Duodenal mucosa (tissue), 2 donors: Measurements from ENCODE around the gene NNT.

Experiments used
- H3K27ac ChIP-seq: one replicate; pipeline ENCODE4 v1.7.0; 2013; ENCODE audit warnings: low read depth, low read length
- H3K27me3 ChIP-seq, 2 donors: one replicate each; pipeline ENCODE4 v1.7.0; 2013; ENCODE audit warnings: low read length in 2 of 2, control low read depth in 1 of 2; ENCODE audit not compliant: insufficient read depth in 2 of 2, control insufficient read depth in 1 of 2
- H3K36me3 ChIP-seq, 2 donors: one replicate each; pipeline ENCODE4 v1.7.0; 2013; ENCODE audit warnings: low read length in 2 of 2, control low read depth in 1 of 2; ENCODE audit not compliant: insufficient read depth in 2 of 2, control insufficient read depth in 1 of 2
- H3K4me1 ChIP-seq, 2 donors: one replicate each; pipeline ENCODE4 v1.7.0; 2013; ENCODE audit warnings: low read length in 2 of 2, control low read depth in 1 of 2; ENCODE audit not compliant: insufficient read depth in 2 of 2, control insufficient read depth in 1 of 2
- H3K4me3 ChIP-seq, 2 donors: one replicate each; pipeline ENCODE4 v1.7.0; 2013; ENCODE audit warnings: low read length in 2 of 2, low read depth in 1 of 2
- H3K9ac ChIP-seq, 2 donors: one replicate each; pipeline ENCODE4 v1.7.0; 2013; ENCODE audit warnings: low read length in 2 of 2, low read depth in 1 of 2
- H3K9me3 ChIP-seq, 2 donors: one replicate each; pipeline ENCODE4 v1.7.0; 2013; ENCODE audit warnings: low read length in 2 of 2, control low read depth in 1 of 2; ENCODE audit not compliant: control insufficient read depth in 1 of 2

Gene NNT

DNA sequence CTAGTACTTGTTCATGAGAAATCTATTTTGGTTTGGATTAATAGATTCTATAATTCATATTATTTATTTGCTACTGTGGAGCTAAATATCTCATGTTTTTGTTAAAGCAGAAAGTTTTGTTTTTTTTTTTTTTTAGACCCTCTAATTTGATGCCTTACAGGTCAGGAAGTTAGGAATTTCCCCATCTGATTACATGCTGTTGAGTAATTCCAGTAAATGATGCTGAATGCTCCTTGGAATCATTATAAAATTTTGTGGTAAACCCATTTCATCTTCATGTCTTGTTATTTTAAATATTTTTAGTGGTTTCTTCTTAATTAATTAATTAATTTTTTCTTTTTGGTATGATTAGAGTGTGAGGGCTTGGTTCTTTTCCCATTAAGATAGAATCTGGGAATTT lies 35.6 kb downstream of the NNT start:
- Histone ChIP-seq H3K9me3 (no peaks in the 10 kb centered on the region), H3K4me3 (no peak overlapping the region), H3K36me3 (peaks cover 0 to 14% of the 10 kb centered on the region in 2 donors), H3K27ac (no peak overlapping the region), H3K4me1 (no peaks in the 10 kb centered on the region), H3K27me3 (no peaks in the 10 kb centered on the region), H3K9ac (no peak overlapping the region)

GRCh38 chr5:43639566-43639965 lies 36.6 kb downstream of the NNT start:
- H3K4me1 ChIP-seq: no peaks in the 10 kb centered on the region
- no peaks in the 10 kb centered on the region for H3K27me3 ChIP-seq
- H3K27ac ChIP-seq: no peak overlapping the region
- no peak overlapping the region for H3K9ac ChIP-seq
- H3K9me3 ChIP-seq: no peaks in the 10 kb centered on the region
- no peak overlapping the region for H3K4me3 ChIP-seq
- H3K36me3 ChIP-seq: peaks cover 0 to 13% of the 10 kb centered on the region in 2 donors

DNA sequence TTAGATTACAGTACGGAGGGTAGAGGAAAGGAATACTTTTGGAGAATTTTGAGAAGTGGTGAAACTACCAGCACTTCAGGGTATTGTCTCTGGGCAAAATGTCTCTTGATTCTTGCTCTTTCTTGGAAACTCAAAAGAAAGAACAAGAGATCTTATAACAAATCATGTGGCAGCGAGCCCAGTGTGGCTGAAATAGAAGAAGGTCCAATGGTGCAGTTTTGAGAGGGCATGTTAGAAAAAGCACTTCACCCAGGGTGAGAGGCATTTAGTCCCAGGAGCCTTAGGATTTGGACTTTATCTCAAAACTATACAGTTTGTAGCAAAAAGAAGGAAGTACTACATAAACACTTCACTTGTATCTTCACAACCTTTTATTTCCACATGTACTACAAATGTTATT lies 39.4 kb downstream of the NNT start:
- H3K27ac ChIP-seq: no peak overlapping the region
- no peak overlapping the region for H3K9ac ChIP-seq
- no peaks in the 10 kb centered on the region for H3K4me1 ChIP-seq
- peaks cover 0 to 16% of the 10 kb centered on the region in 2 donors for H3K36me3 ChIP-seq
- no peaks in the 10 kb centered on the region for H3K9me3 ChIP-seq
- H3K4me3 ChIP-seq: no peak overlapping the region
- H3K27me3 ChIP-seq: no peaks in the 10 kb centered on the region

- Histone ChIP-seq H3K36me3 (peaks cover 6 to 24% of the 10 kb centered on the region in 2 donors), H3K9ac (no peak overlapping the region), H3K4me3 (no peak overlapping the region), H3K27ac (no peak overlapping the region), H3K9me3 (no peaks in the 10 kb centered on the region), H3K27me3 (no peaks in the 10 kb centered on the region), H3K4me1 (no peaks in the 10 kb centered on the region)
These were observed 40.3 kb downstream of the NNT start for GRCh38 chr5:43643327-43643726.

DNA sequence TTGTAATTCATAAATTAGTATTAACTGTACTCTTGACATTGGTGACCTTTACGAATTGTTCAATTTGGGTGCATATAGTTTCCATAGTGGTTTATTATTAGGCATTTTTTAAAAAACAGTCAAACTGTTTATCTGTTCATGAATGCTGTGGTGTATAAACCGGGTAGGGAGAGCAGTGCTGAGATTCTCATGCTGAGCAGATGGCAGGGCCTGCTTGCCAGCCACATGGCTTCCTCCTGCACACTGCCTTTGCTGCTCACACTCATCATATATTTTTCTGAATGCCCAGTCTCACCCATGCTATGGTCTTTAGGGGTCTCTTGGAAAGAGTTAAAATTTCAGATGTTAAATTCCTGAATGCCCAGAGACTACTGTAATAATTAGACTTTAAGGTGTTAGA lies 40.8 kb downstream of the NNT start:
- no peak overlapping the region for H3K9ac ChIP-seq
- no peak overlapping the region for H3K27ac ChIP-seq
- H3K36me3 ChIP-seq: peaks cover 9 to 28% of the 10 kb centered on the region in 2 donors
- H3K9me3 ChIP-seq: no peaks in the 10 kb centered on the region
- H3K4me3 ChIP-seq: no peak overlapping the region
- no peaks in the 10 kb centered on the region for H3K27me3 ChIP-seq
- no peaks in the 10 kb centered on the region for H3K4me1 ChIP-seq

DNA sequence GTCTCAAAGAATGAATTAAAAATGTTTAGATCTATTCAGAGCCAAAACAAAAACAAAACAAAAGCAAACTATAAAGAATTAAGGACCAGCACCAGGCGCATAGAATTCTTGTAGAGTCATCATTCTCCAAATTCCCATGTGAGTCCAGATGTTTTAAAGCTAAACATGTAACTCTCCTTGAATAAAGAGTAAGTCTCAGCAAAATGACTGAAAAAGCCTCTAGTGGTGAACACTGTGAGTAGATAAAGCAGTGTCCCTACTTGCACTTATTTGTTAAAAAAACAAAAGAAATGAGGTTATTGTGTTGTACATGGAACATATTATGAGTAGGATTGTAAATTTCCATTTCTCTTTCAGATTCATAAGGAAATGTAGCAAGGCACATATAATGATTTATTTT lies 44.0 kb downstream of the NNT start:
- Histone ChIP-seq H3K4me1 (no peaks in the 10 kb centered on the region), H3K36me3 (peaks cover 25 to 53% of the 10 kb centered on the region in 2 donors), H3K27ac (no peak overlapping the region)

DNA sequence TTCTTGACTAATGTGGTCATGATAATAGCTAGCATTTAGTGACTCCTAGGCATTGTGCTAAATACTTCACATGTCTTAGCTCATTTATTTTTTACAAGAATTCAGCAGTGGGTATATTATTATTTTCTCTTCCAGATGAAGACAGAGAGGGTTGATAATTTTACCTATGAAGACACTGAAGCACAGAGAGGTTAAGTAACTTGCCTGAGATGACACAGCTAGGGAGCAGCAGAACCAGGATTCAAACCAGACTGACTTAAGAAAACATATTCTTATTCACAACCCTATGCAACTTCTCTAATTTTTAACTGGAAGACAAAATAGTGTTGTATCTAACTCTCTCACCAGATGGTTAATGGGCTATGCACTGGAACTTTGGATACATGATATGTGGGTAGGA lies 44.8 kb downstream of the NNT start:
- no peaks in the 10 kb centered on the region for H3K27me3 ChIP-seq
- H3K4me1 ChIP-seq: no peaks in the 10 kb centered on the region
- H3K9me3 ChIP-seq: no peaks in the 10 kb centered on the region
- H3K9ac ChIP-seq: no peak overlapping the region
- no peak overlapping the region for H3K4me3 ChIP-seq
- peaks cover 25 to 60% of the 10 kb centered on the region in 2 donors for H3K36me3 ChIP-seq
- H3K27ac ChIP-seq: no peak overlapping the region

More for the DNA sequence above, 44.0 kb downstream of the NNT start:
- no peaks in the 10 kb centered on the region for H3K9me3 ChIP-seq
- no peak overlapping the region for H3K9ac ChIP-seq
- no peaks in the 10 kb centered on the region for H3K27me3 ChIP-seq
- no peak overlapping the region for H3K4me3 ChIP-seq

DNA sequence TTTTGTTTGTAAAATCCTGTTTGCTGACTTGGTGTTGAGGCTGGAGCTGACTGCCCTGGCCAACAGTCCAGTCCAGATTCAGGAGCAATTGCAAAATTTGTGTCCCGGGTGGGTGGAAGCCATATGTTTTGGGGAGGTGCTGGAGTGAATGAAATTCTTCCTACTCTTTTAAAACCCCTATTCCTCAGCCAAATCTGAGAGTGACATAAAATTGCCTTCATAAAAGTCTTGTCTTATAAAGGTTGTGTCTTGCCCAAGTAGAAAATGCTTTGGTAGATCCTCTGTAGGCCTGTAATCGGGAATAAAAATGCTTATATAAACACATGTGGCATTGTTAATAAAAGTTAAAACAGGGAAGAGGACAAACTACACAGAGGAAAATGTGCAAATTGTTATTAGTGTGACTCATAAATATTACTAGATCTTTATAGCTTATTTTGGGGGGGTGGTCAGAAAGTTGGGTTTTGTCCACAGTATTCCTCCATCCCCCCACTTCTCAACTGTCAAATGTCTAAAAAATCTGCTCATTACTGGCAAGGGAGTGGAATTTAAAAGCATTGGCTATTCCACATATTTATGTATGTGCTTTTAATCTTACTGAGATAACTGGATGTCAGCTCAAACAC lies 45.6 kb downstream of the NNT start:
- Histone ChIP-seq H3K36me3 (peaks cover 25 to 65% of the 10 kb centered on the region in 2 donors), H3K4me3 (no peak overlapping the region), H3K4me1 (no peaks in the 10 kb centered on the region)

GRCh38 chr5:43649256-43649655 lies 46.3 kb downstream of the NNT start:
- H3K4me1 ChIP-seq: no peaks in the 10 kb centered on the region
- H3K36me3 ChIP-seq: peaks cover 25 to 62% of the 10 kb centered on the region in 2 donors
- no peak overlapping the region for H3K9ac ChIP-seq

More for the DNA sequence above, 45.6 kb downstream of the NNT start:
- Histone ChIP-seq H3K27ac (no peak overlapping the region), H3K9me3 (no peaks in the 10 kb centered on the region), H3K27me3 (no peaks in the 10 kb centered on the region), H3K9ac (no peak overlapping the region)

GRCh38 chr5:43652537-43653302 lies 49.7 kb downstream of the NNT start:
- no peaks in the 10 kb centered on the region for H3K4me1 ChIP-seq
- no peak overlapping the region for H3K27ac ChIP-seq
- H3K27me3 ChIP-seq: no peaks in the 10 kb centered on the region
- no peak overlapping the region for H3K4me3 ChIP-seq
- H3K9me3 ChIP-seq: no peaks in the 10 kb centered on the region
- no peak overlapping the region for H3K9ac ChIP-seq
- peaks cover 37 to 71% of the 10 kb centered on the region in 2 donors for H3K36me3 ChIP-seq

More at GRCh38 chr5:43649256-43649655, 46.3 kb downstream of the NNT start:
- Histone ChIP-seq H3K4me3 (no peak overlapping the region), H3K27me3 (no peaks in the 10 kb centered on the region), H3K9me3 (no peaks in the 10 kb centered on the region), H3K27ac (no peak overlapping the region)
